HCT116 (cell line): ENCODE data around the gene DTNB. TPM values are rescaled to one million over a fixed set of nuclear protein-coding genes. Genes with fewer than 3 reads are reported as not detected.

Source experiments
- ATAC-seq: fragments of 200-7000 bp; cut with Tn5 transposase; 2 replicates; pipeline ENCODE4 v1.9.1; 2020; ENCODE audit warnings: mild to moderate bottlenecking, moderate library complexity
- BruUV-seq: library from RNA; stranded (reverse); fragments of 400-500 nt; replicated peaks from 2 replicates; lab custom pipeline; 2021; lab: Mats Ljungman, UMichigan
- CTCF ChIA-PET: fragments of 300-600 bp; sonication (Branson Sonifier 250); formaldehyde crosslinking; loops from one replicate; lab custom pipeline; 2021; ENCODE audit warnings: antibody characterized with exemption; lab: Charles Lee
- POLR2A ChIA-PET: fragments of 300-600, 350-600 bp; sonication (Branson Sonifier 250); formaldehyde crosslinking; loops from one replicate; lab custom pipeline; 2021; ENCODE audit warnings: antibody characterized with exemption; lab: Charles Lee
- RAD21 ChIA-PET, 2 experiments: fragments of 300-600 bp; sonication (Branson Sonifier 250); formaldehyde crosslinking; loops; one replicate each; lab custom pipeline; 2023; ENCODE audit warnings: low total read pairs in 2 of 2; ENCODE audit not compliant: uncharacterized antibody in 2 of 2, unreplicated experiment in 2 of 2, low non-redundant PET in 1 of 2; lab: Charles Lee
- DNase-seq: peaks from one replicate; pipeline ENCODE4 v3.0.0-alpha.2; 2010; ENCODE audit warnings: low read depth, low spot score
- H2AFZ ChIP-seq: fragments of 200-600 bp; shearing (Covaris generic), sonication (generic); 2 replicates; pipeline ENCODE4 v1.6.1; 2017; ENCODE audit warnings: low read depth, mixed run types, mixed read lengths, antibody characterized with exemption, low read length; ENCODE audit not compliant: poor library complexity, severe bottlenecking
- H3K27ac ChIP-seq: 2 replicates; pipeline ENCODE4 v1.5.1; 2012; ENCODE audit warnings: low read depth, low read length
- H3K27me3 ChIP-seq: fragments of 200-600 bp; sonication (generic); 2 replicates; pipeline ENCODE4 v1.6.1; 2016; ENCODE audit warnings: mixed run types, low read length, mixed read lengths; ENCODE audit not compliant: insufficient read depth
- H3K36me3 ChIP-seq, 2 experiments: fragments of 200-500 bp in 1 of 2; fragments of 200-600 bp in 1 of 2; sonication (Bioruptor generic) in 1 of 2; sonication (generic) in 1 of 2; 2 replicates each; pipeline versions ENCODE4 v1.5.1 to v1.6.1; 2014 to 2016; ENCODE audit warnings: low read length in 2 of 2, inconsistent platforms in 1 of 2, mixed read lengths in 1 of 2, mixed run types in 1 of 2; ENCODE audit not compliant: insufficient read depth in 2 of 2, control insufficient read depth in 1 of 2
- H3K4me1 ChIP-seq, 2 experiments: fragments of 200-600 bp in 1 of 2; sonication (generic) in 1 of 2; 2 replicates each; pipeline versions ENCODE4 v1.5.1 to v1.6.1; 2012 to 2017; ENCODE audit warnings: low read length in 2 of 2, inconsistent platforms in 1 of 2, mild to moderate bottlenecking in 1 of 2, mixed read lengths in 1 of 2, mixed run types in 1 of 2, moderate library complexity in 1 of 2; ENCODE audit not compliant: insufficient read depth in 2 of 2, control insufficient read depth in 1 of 2
- H3K4me2 ChIP-seq: fragments of 200-600 bp; sonication (generic); 2 replicates; pipeline ENCODE4 v1.6.1; 2017; ENCODE audit warnings: mixed run types, low read length, mixed read lengths
- H3K4me3 ChIP-seq, 2 experiments: fragments of 200-600 bp in 1 of 2; sonication (generic) in 1 of 2; replicated peaks in 1 of 2; 2 replicates each; pipeline ENCODE4 v1.5.1; 2011 to 2016; ENCODE audit warnings: low read length in 2 of 2, control low read depth in 1 of 2, low read depth in 1 of 2, mild to moderate bottlenecking in 1 of 2, mixed read lengths in 1 of 2, mixed run types in 1 of 2
- H3K79me2 ChIP-seq: fragments of 200-600 bp; sonication (generic); 2 replicates; pipeline ENCODE4 v1.6.1; 2017; ENCODE audit warnings: mild to moderate bottlenecking, mixed run types, low read length, moderate library complexity, mixed read lengths; ENCODE audit not compliant: insufficient read depth
- H3K9ac ChIP-seq: fragments of 200-600 bp; sonication (generic); 2 replicates; pipeline ENCODE4 v1.6.1; 2016; ENCODE audit warnings: low read length, mixed read lengths
- H3K9me2 ChIP-seq: fragments of 200-600 bp; sonication (generic), shearing (Covaris generic); 2 replicates; pipeline ENCODE4 v1.6.1; 2017; ENCODE audit warnings: mixed run types, mild to moderate bottlenecking, moderate library complexity; ENCODE audit not compliant: insufficient read depth
- H3K9me3 ChIP-seq, 2 experiments: fragments of 200-500 bp in 1 of 2; fragments of 200-600 bp in 1 of 2; sonication (Bioruptor generic) in 1 of 2; sonication (generic) in 1 of 2; 2 replicates each; pipeline ENCODE4 v1.6.1; 2014 to 2017; ENCODE audit warnings: low read length in 2 of 2, mixed read lengths in 2 of 2, inconsistent platforms in 1 of 2, low read depth in 1 of 2, mild to moderate bottlenecking in 1 of 2, mixed run types in 1 of 2, moderate library complexity in 1 of 2; ENCODE audit not compliant: control insufficient read depth in 1 of 2, insufficient read depth in 1 of 2
- H4K20me1 ChIP-seq: fragments of 200-600 bp; sonication (generic), shearing (Covaris generic); 2 replicates; pipeline ENCODE4 v1.6.1; 2017; ENCODE audit warnings: mixed run types, mild to moderate bottlenecking, moderate library complexity; ENCODE audit not compliant: insufficient read depth
- ATF3 ChIP-seq: IDR thresholded peaks from 2 replicates; pipeline ENCODE4 v1.6.1; 2012
- CBX3 ChIP-seq: IDR thresholded peaks from 2 replicates; pipeline ENCODE4 v1.6.1; 2012; ENCODE audit warnings: low read depth
- CEBPB ChIP-seq: IDR thresholded peaks from 2 replicates; pipeline ENCODE4 v1.6.1; 2012; ENCODE audit warnings: low read depth
- CTCF ChIP-seq, 3 experiments: fragments of 200-600 bp in 1 of 3; sonication (generic) in 1 of 3; IDR thresholded peaks in 2 of 3; conservative IDR thresholded peaks in 1 of 3; 2 replicates each; pipeline ENCODE4 v1.5.1; 2012 to 2017; ENCODE audit warnings: low read depth in 2 of 3, low read length in 2 of 3, antibody characterized with exemption in 1 of 3, borderline replicate concordance in 1 of 3, control low read depth in 1 of 3, mild to moderate bottlenecking in 1 of 3, mixed read lengths in 1 of 3, mixed run types in 1 of 3, moderate library complexity in 1 of 3; ENCODE audit not compliant: insufficient read depth in 1 of 3
- EGR1 ChIP-seq: IDR thresholded peaks from 2 replicates; pipeline ENCODE4 v1.6.1; 2012; ENCODE audit warnings: low read depth
- EZH2 ChIP-seq: fragments of 200-600 bp; sonication (generic); IDR thresholded peaks from 2 replicates; pipeline ENCODE4 v1.6.1; 2017; ENCODE audit warnings: antibody characterized with exemption, mixed run types
- EZH2phosphoT487 ChIP-seq: fragments of 200-600 bp; IDR thresholded peaks from 2 replicates; pipeline ENCODE4 v1.6.1; 2018; ENCODE audit warnings: antibody characterized with exemption, borderline replicate concordance
- FOSL1 ChIP-seq: IDR thresholded peaks from 2 replicates; pipeline ENCODE4 v1.6.1; 2012; ENCODE audit warnings: low read depth
- MAX ChIP-seq: IDR thresholded peaks from 2 replicates; pipeline ENCODE4 v1.6.1; 2012
- POLR2A ChIP-seq: IDR thresholded peaks from 2 replicates; pipeline ENCODE4 v1.7.0; 2011; ENCODE audit warnings: borderline replicate concordance; ENCODE audit not compliant: insufficient read depth, insufficient read length; ENCODE audit errors: extremely low read depth
- POLR2AphosphoS5 ChIP-seq: IDR thresholded peaks from 2 replicates; pipeline ENCODE4 v1.6.1; 2011; ENCODE audit warnings: mild to moderate bottlenecking, low read depth, low read length, moderate library complexity
- RAD21 ChIP-seq: IDR thresholded peaks from 2 replicates; pipeline ENCODE4 v1.6.1; 2012; ENCODE audit warnings: low read depth, mild to moderate bottlenecking
- REST ChIP-seq: IDR thresholded peaks from 2 replicates; pipeline ENCODE4 v1.6.1; 2012; ENCODE audit warnings: low read depth
- SIN3A ChIP-seq: IDR thresholded peaks from 2 replicates; pipeline ENCODE4 v1.6.1; 2012; ENCODE audit warnings: low read depth
- SP1 ChIP-seq: IDR thresholded peaks from 2 replicates; pipeline ENCODE4 v1.6.1; 2012; ENCODE audit warnings: low read depth
- SRF ChIP-seq: IDR thresholded peaks from 2 replicates; pipeline ENCODE4 v1.6.1; 2012; ENCODE audit warnings: low read depth
- TCF7L2 ChIP-seq: IDR thresholded peaks from 2 replicates; pipeline ENCODE4 v1.7.0; 2011; ENCODE audit warnings: borderline replicate concordance, inconsistent platforms; ENCODE audit not compliant: insufficient read depth, insufficient read length; ENCODE audit errors: extremely low read depth
- ZBTB33 ChIP-seq: IDR thresholded peaks from 2 replicates; pipeline ENCODE4 v1.6.1; 2011; ENCODE audit warnings: mild to moderate bottlenecking, low read length, moderate library complexity; ENCODE audit not compliant: insufficient replicate concordance; ENCODE audit errors: extremely low read depth
- ZFX ChIP-seq: fragments of 450-650 bp; IDR thresholded peaks from 2 replicates; pipeline ENCODE4 v1.6.1; 2017
- ZNF274 ChIP-seq: fragments of 200-500 bp; sonication (Bioruptor generic); IDR thresholded peaks from 2 replicates; pipeline ENCODE4 v1.6.1; 2014; ENCODE audit warnings: mild to moderate bottlenecking, low read depth, low read length, inconsistent platforms
- intact Hi-C: fragments of 100-400 bp; cut with micrococcal nuclease; formaldehyde crosslinking; loops from 2 replicates; pipeline ENCODE4 v1.10.0; 2022
- total RNA-seq: library from RNA; stranded (reverse); gene quantifications from one replicate; pipeline ENCODE4 v1.2.1, GENCODE V29; 2021; ENCODE audit not compliant: unreplicated experiment

The DTNB gene
- total RNA-seq, 1 experiment from 2014 or later = 30.2 TPM

GRCh38 chr2:25499157-25499556 is 174.2 kb downstream of the DTNB start:
- TF ChIP-seq CBX3 (no peak), SRF (no peak), ZBTB33 (no peak), REST (no peak), SIN3A (no peak), POLR2AphosphoS5 (no peak), MAX (no peak), FOSL1 (no peak), EZH2 (no peak), ZNF274 (no peak), SP1 (no peak), EGR1 (no peak), CTCF (IDR thresholded peaks at IDR 0.05 in 2 of 3, conservative IDR thresholded peaks at IDR 0.05 in 1 of 3; ENCODE audit: borderline replicate concordance in 1 of 3, insufficient read depth in 1 of 3, low read depth in 2 of 3, low read length in 2 of 3) (no peak), CEBPB (no peak), ZFX (no peak), RAD21 (no peak), TCF7L2 (no peak), ATF3 (no peak), EZH2phosphoT487 (no peak), POLR2A (no peak)
- BruUV-seq = no TSS peak
- Histone ChIP-seq H4K20me1 (no peaks in the 10 kb centered on the region), H3K4me2 (no peak overlapping the region), H3K36me3 (no peaks in the 10 kb centered on the region), H3K27me3 (no peaks in the 10 kb centered on the region), H3K4me3 (no peak overlapping the region), H3K4me1 (no peaks in the 10 kb centered on the region), H3K9me2 (no peaks in the 10 kb centered on the region), H2AFZ (no peak overlapping the region), H3K9ac (no peak overlapping the region), H3K9me3 (no peaks in the 10 kb centered on the region), H3K79me2 (no peaks in the 10 kb centered on the region), H3K27ac (no peak overlapping the region)
- DNase-seq (no peak), ATAC-seq (no peak)
- ChIA-PET RAD21 (no interaction called here), POLR2A (interaction anchor here (1.1 kb wide), 1 partner anchor 10 kb away, joined by 4 read pairs; no protein-coding TSS in a partner anchor), CTCF (no interaction called here)
- intact Hi-C loops = no loop called here
